ENCODE results near the gene GPX4. TPM values are rescaled to one million over a fixed set of nuclear protein-coding genes. Genes with fewer than 3 reads are reported as not detected.
"Not testable (repeated sequence)": the region's sequence is repeated elsewhere in the genome, so short reads cannot be mapped to it uniquely, and the experiment has no call there.

GPX4 gene
- total and polyA plus RNA-seq, 2 donors (not counting 3 experiments of a cell fraction or from before 2014, with no cell fraction given) = 469 to 1,136 TPM

GRCh38 chr19:1113986-1114483 lies 10.2 kb downstream of the GPX4 start:
- TF ChIP-seq MAX (IDR thresholded peaks at IDR 0.05; ENCODE audit: insufficient read depth, insufficient read length) (no peak), EZH2 (IDR thresholded peaks at IDR 0.05; ENCODE audit: borderline replicate concordance, low read depth, low read length, severe bottlenecking) (no peak), POLR2A (IDR thresholded peaks at IDR 0.05; ENCODE audit: low read depth, low read length) (no peak), POLR2AphosphoS5 (IDR thresholded peaks at IDR 0.05; ENCODE audit: insufficient read depth, low read depth, low read length) (no peak), FOS (IDR thresholded peaks at IDR 0.05; ENCODE audit: borderline replicate concordance, insufficient read depth, low read length) (no peak), MYC (IDR thresholded peaks at IDR 0.05; ENCODE audit: low read depth, low read length) (no peak), JUN (IDR thresholded peaks at IDR 0.05; ENCODE audit: borderline replicate concordance, insufficient read depth, insufficient read length, low read depth) (no peak), CTCF (IDR thresholded peaks at IDR 0.05; ENCODE audit: extremely low read depth in 1 of 2, insufficient read depth in 1 of 2, low read depth in 1 of 2, low read length in 2 of 2) (no peak), GATA2 (IDR thresholded peaks at IDR 0.05; ENCODE audit: insufficient read depth, insufficient read length, low read depth, low read length) (no peak)
- no peak overlapping the region for H3K27ac ChIP-seq (ENCODE audit: insufficient read depth, low read depth, low read length)
- H3K27me3 ChIP-seq (ENCODE audit: control insufficient read depth in 2 of 2, insufficient read depth in 2 of 2, low read length in 2 of 2) = no peaks in the 10 kb centered on the region
- intact Hi-C loops (cut with micrococcal nuclease) (loop anchor here (1.0 to 5.0 kb wide), 3 partner anchors 9 to 127 kb away; partner anchors contain the start of gene ATP5F1D), dilution Hi-C loops (cut with MboI; ENCODE audit: extremely low pct_ligation_motif_present, low sequenced_read_pairs) (no loop called here)
- no TSS peak for BruUV-seq (replicated peaks)
- H3K4me2 ChIP-seq (ENCODE audit: insufficient read depth, low read length) = no peak overlapping the region
- no peak overlapping the region for H2AFZ ChIP-seq (ENCODE audit: low read depth, low read length)
- H3K9me1 ChIP-seq (replicated peaks; ENCODE audit: control insufficient read depth, extremely low read depth, insufficient read depth, low read length) = no peaks in the 10 kb centered on the region
- POLR2A ChIA-PET = no interaction called here
- FAIRE-seq = no peak
- H3K4me1 ChIP-seq (ENCODE audit: control insufficient read depth, extremely low read depth, insufficient read depth, low read length) = peaks cover 5% of the 10 kb centered on the region
- H3K36me3 ChIP-seq (ENCODE audit: control insufficient read depth in 2 of 2, extremely low read depth in 1 of 2, insufficient read depth in 2 of 2, low read length in 2 of 2) = peaks cover 10 to 47% of the 10 kb centered on the region in 2 experiments
- H3K9me3 ChIP-seq (replicated peaks; ENCODE audit: control insufficient read depth, insufficient read depth, low read length) = no peaks in the 10 kb centered on the region
- no peaks in the 10 kb centered on the region for H3K79me2 ChIP-seq (ENCODE audit: control insufficient read depth, insufficient read depth, low read length)
- no peak for DNase-seq (ENCODE audit: low read depth, low spot score)
- no peak overlapping the region for H3K4me3 ChIP-seq (replicated peaks in 1 of 3; ENCODE audit: insufficient read depth in 1 of 3, low read depth in 1 of 3, low read length in 3 of 3)
- CTCF ChIA-PET = interaction anchor here (0.6 to 4.4 kb wide), 33 partner anchors 10 to 155 kb away, joined by 3 to 80 read pairs (median 7); partner anchors contain the start of genes ARHGAP45, ATP5F1D, CIRBP and GPX4
- H3K9ac ChIP-seq (replicated peaks; ENCODE audit: extremely low read depth, insufficient read depth, low read length) = no peak overlapping the region
- H4K20me1 ChIP-seq (replicated peaks; ENCODE audit: control insufficient read depth, extremely low read depth, insufficient read depth, low read length) = no peaks in the 10 kb centered on the region

- H3K9ac ChIP-seq (replicated peaks; ENCODE audit: extremely low read depth, insufficient read depth, low read length); H3K79me2 ChIP-seq (ENCODE audit: control insufficient read depth, insufficient read depth, low read length); H4K20me1 ChIP-seq (replicated peaks; ENCODE audit: control insufficient read depth, extremely low read depth, insufficient read depth, low read length); FAIRE-seq; POLR2A ChIA-PET; DNase-seq (ENCODE audit: low read depth, low spot score); H3K9me3 ChIP-seq (replicated peaks; ENCODE audit: control insufficient read depth, insufficient read depth, low read length); dilution Hi-C loops (cut with MboI; ENCODE audit: extremely low pct_ligation_motif_present, low sequenced_read_pairs); BruUV-seq (replicated peaks); H3K4me2 ChIP-seq (ENCODE audit: insufficient read depth, low read length); H3K27me3 ChIP-seq (ENCODE audit: control insufficient read depth in 2 of 2, insufficient read depth in 2 of 2, low read length in 2 of 2); H2AFZ ChIP-seq (ENCODE audit: low read depth, low read length); H3K4me1 ChIP-seq (ENCODE audit: control insufficient read depth, extremely low read depth, insufficient read depth, low read length); H3K4me3 ChIP-seq (replicated peaks in 1 of 3; ENCODE audit: insufficient read depth in 1 of 3, low read depth in 1 of 3, low read length in 3 of 3); H3K9me1 ChIP-seq (replicated peaks; ENCODE audit: control insufficient read depth, extremely low read depth, insufficient read depth, low read length); H3K27ac ChIP-seq (ENCODE audit: insufficient read depth, low read depth, low read length): not testable (repeated sequence)
- peaks cover 14 to 50% of the 10 kb centered on the region in 2 experiments for H3K36me3 ChIP-seq (ENCODE audit: control insufficient read depth in 2 of 2, extremely low read depth in 1 of 2, insufficient read depth in 2 of 2, low read length in 2 of 2)
- CTCF ChIA-PET = interaction anchor here (2.1 to 4.4 kb wide), 2 partner anchors 79 to 126 kb away, joined by 11 to 80 read pairs; partner anchors contain the start of gene ATP5F1D
- intact Hi-C loops (cut with micrococcal nuclease) = loop anchor here (5.0 kb wide), 1 partner anchor 78 kb away; no protein-coding TSS in a partner anchor
Measured at GRCh38 chr19:1114728-1115127, 10.9 kb downstream of the GPX4 start.

Data from endothelial cell of umbilical vein (primary cell).